ENCODE measurements around the gene STMP1. TPM values are rescaled to one million over a fixed set of nuclear protein-coding genes. Genes with fewer than 3 reads are reported as not detected.
"Not testable (repeated sequence)": the region's sequence is repeated elsewhere in the genome, so short reads cannot be mapped to it uniquely, and the experiment has no call there.

The STMP1 gene
- total RNA-seq, 2 donors from 2014 or later: 33.1 to 38.2 TPM

GRCh38 chr7:135620980-135621850 is 41.1 kb upstream of the STMP1 start:
- Histone ChIP-seq H3K4me3 (ENCODE audit: low read length) (no peak overlapping the region), H3K9me3 (ENCODE audit: control insufficient read depth, low read length) (no peaks in the 10 kb centered on the region), H3K9ac (ENCODE audit: extremely low read depth, low read length, poor library complexity, severe bottlenecking) (no peak overlapping the region), H3K4me1 (ENCODE audit: control insufficient read depth, insufficient read depth, low read length) (no peaks in the 10 kb centered on the region), H3K27me3 (ENCODE audit: control insufficient read depth, insufficient read depth, low read length, poor library complexity, severe bottlenecking) (no peaks in the 10 kb centered on the region), H3K36me3 (ENCODE audit: control insufficient read depth, insufficient read depth, low read length) (peaks cover 88% of the 10 kb centered on the region), H3K27ac (ENCODE audit: low read depth, low read length) (no peak overlapping the region)
- no peak overlapping the region for H3K4me3 Mint-ChIP-seq
- no peak overlapping the region for H3K27ac Mint-ChIP-seq
- peak; percentile 96 for TF ChIP-seq CTCF (conservative IDR thresholded peaks at IDR 0.05)
- H3K36me3 Mint-ChIP-seq (ENCODE audit: low read depth): peaks cover 66% of the 10 kb centered on the region
- peak; percentile 55 for DNase-seq
- whole genome bisulfite sequencing, 2 experiments (ENCODE audit: insufficient coverage in 1 of 2, insufficient read length in 1 of 2): 83 to 100% methylated on average over 1 of the region's 1 CpG
- no peaks in the 10 kb centered on the region for H3K4me1 Mint-ChIP-seq
- no peaks in the 10 kb centered on the region for H3K27me3 Mint-ChIP-seq (ENCODE audit: insufficient read depth)
- no peaks in the 10 kb centered on the region for H3K9me3 Mint-ChIP-seq

DNA sequence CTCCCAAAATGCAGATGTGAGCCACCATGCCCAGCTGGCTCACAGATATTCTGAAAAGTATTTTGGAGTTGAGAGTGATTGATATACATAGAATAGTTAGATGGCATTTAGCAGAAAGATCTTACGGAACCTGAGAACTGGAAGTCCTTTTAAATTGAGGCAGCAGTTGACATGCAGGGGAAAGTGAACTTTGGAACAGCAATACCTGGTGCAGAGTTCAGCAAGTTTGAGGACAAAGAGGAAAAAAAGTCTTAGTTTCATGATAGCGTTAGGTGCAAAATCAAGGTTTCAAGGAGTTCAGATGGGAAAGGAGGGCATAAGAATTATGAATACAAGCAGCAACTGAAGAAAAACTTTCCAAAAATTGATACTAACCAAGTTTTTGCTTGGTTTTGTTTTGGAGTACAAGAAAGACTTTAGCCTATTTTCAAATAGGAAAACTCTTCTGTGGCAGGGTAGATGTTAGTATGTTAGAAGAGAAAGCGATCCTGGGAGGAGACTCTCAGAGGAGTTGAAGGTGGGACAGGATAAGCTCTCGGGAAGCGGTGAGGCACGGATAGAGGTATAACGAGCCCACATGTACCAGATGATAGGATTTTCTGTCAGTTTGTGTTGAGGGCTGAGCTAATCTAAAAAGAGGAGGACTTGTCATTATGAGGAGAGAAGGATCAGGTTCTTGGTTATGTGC is 28.0 kb upstream of the STMP1 start:
- TF ChIP-seq CTCF (conservative IDR thresholded peaks at IDR 0.05): no peak
- H3K9me3 Mint-ChIP-seq: no peaks in the 10 kb centered on the region
- DNase-seq: no peak
- WGBS, 2 experiments (ENCODE audit: insufficient coverage in 1 of 2, insufficient read length in 1 of 2): 96 to 99% methylated on average over 7 of the region's 7 CpGs
- no peaks in the 10 kb centered on the region for H3K4me1 ChIP-seq (ENCODE audit: control insufficient read depth, insufficient read depth, low read length)
- H3K36me3 Mint-ChIP-seq (ENCODE audit: low read depth): peaks cover 80% of the 10 kb centered on the region
- H3K27me3 ChIP-seq (ENCODE audit: control insufficient read depth, insufficient read depth, low read length, poor library complexity, severe bottlenecking): no peaks in the 10 kb centered on the region
- no peaks in the 10 kb centered on the region for H3K9me3 ChIP-seq (ENCODE audit: control insufficient read depth, low read length)
- no peaks in the 10 kb centered on the region for H3K4me1 Mint-ChIP-seq
- peaks cover 90% of the 10 kb centered on the region for H3K36me3 ChIP-seq (ENCODE audit: control insufficient read depth, insufficient read depth, low read length)
- no peak overlapping the region for H3K27ac Mint-ChIP-seq
- H3K9ac ChIP-seq (ENCODE audit: extremely low read depth, low read length, poor library complexity, severe bottlenecking): no peak overlapping the region
- no peak overlapping the region for H3K27ac ChIP-seq (ENCODE audit: low read depth, low read length)
- H3K4me3 ChIP-seq (ENCODE audit: low read length): no peak overlapping the region
- no peak overlapping the region for H3K4me3 Mint-ChIP-seq
- H3K27me3 Mint-ChIP-seq (ENCODE audit: insufficient read depth): no peaks in the 10 kb centered on the region

DNA sequence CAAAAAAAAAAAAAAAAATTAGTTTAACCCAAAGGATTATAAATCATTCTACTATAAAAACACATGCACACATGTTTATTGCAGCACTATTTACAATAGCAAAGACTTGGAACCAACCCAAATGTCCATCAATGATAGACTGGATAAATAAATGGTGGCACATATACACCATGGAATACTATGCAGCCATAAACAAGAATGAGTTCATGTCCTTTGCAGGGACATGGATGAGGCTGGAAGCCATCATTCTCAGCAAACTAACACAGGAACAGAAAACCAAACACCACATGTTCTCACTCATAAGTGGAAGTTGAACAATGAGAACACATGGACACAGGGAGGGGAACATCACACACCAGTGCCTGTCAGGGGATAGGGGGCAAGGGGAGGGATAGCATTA is 22.6 kb upstream of the STMP1 start:
- H3K9me3 ChIP-seq (ENCODE audit: control insufficient read depth, low read length); H3K4me3 Mint-ChIP-seq; H3K27me3 Mint-ChIP-seq (ENCODE audit: insufficient read depth); H3K4me3 ChIP-seq (ENCODE audit: low read length); H3K9ac ChIP-seq (ENCODE audit: extremely low read depth, low read length, poor library complexity, severe bottlenecking); H3K4me1 ChIP-seq (ENCODE audit: control insufficient read depth, insufficient read depth, low read length); H3K9me3 Mint-ChIP-seq; H3K27ac ChIP-seq (ENCODE audit: low read depth, low read length); H3K27ac Mint-ChIP-seq; H3K4me1 Mint-ChIP-seq; DNase-seq; H3K27me3 ChIP-seq (ENCODE audit: control insufficient read depth, insufficient read depth, low read length, poor library complexity, severe bottlenecking): not testable (repeated sequence)
- peaks cover 96% of the 10 kb centered on the region for H3K36me3 ChIP-seq (ENCODE audit: control insufficient read depth, insufficient read depth, low read length)
- H3K36me3 Mint-ChIP-seq (ENCODE audit: low read depth): peaks cover 71% of the 10 kb centered on the region
